ENCODE results near the gene MYOT. TPM values are rescaled to one million over a fixed set of nuclear protein-coding genes. Genes with fewer than 3 reads are reported as not detected.

The MYOT gene
- total and polyA plus RNA-seq, 2 donors (not counting 3 experiments of a cell fraction or from before 2014, with no cell fraction given): not detected

GRCh38 chr5:137870647-137871339 is 3.1 kb downstream of the MYOT start:
- ChIA-PET POLR2A (no interaction called here), CTCF (interaction anchor here (1.2 to 2.3 kb wide), 4 partner anchors 9 to 263 kb away, joined by 3 to 5 read pairs (median 4); no protein-coding TSS in a partner anchor)
- dilution Hi-C loops (cut with MboI; ENCODE audit: extremely low pct_ligation_motif_present, low sequenced_read_pairs): no loop called here
- FAIRE-seq (no peak), DNase-seq (ENCODE audit: low read depth, low spot score) (no peak)
- intact Hi-C loops (cut with micrococcal nuclease): no loop called here
- no peak overlapping the region for H2AFZ ChIP-seq (ENCODE audit: low read depth, low read length)
- no peaks in the 10 kb centered on the region for H3K4me1 ChIP-seq (ENCODE audit: control insufficient read depth, extremely low read depth, insufficient read depth, low read length)
- no peak overlapping the region for H3K4me3 ChIP-seq (replicated peaks in 1 of 3; ENCODE audit: insufficient read depth in 1 of 3, low read depth in 1 of 3, low read length in 3 of 3)
- H3K9me3 ChIP-seq (replicated peaks; ENCODE audit: control insufficient read depth, insufficient read depth, low read length): no peaks in the 10 kb centered on the region
- H3K27me3 ChIP-seq (ENCODE audit: control insufficient read depth in 2 of 2, insufficient read depth in 2 of 2, low read length in 2 of 2): peaks cover 3 to 7% of the 10 kb centered on the region in 2 experiments
- no peaks in the 10 kb centered on the region for H3K9me1 ChIP-seq (replicated peaks; ENCODE audit: control insufficient read depth, extremely low read depth, insufficient read depth, low read length)
- H3K79me2 ChIP-seq (ENCODE audit: control insufficient read depth, insufficient read depth, low read length): no peaks in the 10 kb centered on the region
- no peak overlapping the region for H3K4me2 ChIP-seq (ENCODE audit: insufficient read depth, low read length)
- no TSS peak for BruUV-seq (replicated peaks)
- H3K27ac ChIP-seq (ENCODE audit: insufficient read depth, low read depth, low read length): no peak overlapping the region
- no peaks in the 10 kb centered on the region for H3K36me3 ChIP-seq (ENCODE audit: control insufficient read depth in 2 of 2, extremely low read depth in 1 of 2, insufficient read depth in 2 of 2, low read length in 2 of 2)
- TF ChIP-seq FOS (IDR thresholded peaks at IDR 0.05; ENCODE audit: borderline replicate concordance, insufficient read depth, low read length) (no peak), JUN (IDR thresholded peaks at IDR 0.05; ENCODE audit: borderline replicate concordance, insufficient read depth, insufficient read length, low read depth) (no peak), MYC (IDR thresholded peaks at IDR 0.05; ENCODE audit: low read depth, low read length) (no peak), POLR2AphosphoS5 (IDR thresholded peaks at IDR 0.05; ENCODE audit: insufficient read depth, low read depth, low read length) (no peak), POLR2A (IDR thresholded peaks at IDR 0.05; ENCODE audit: low read depth, low read length) (no peak), GATA2 (IDR thresholded peaks at IDR 0.05; ENCODE audit: insufficient read depth, insufficient read length, low read depth, low read length) (no peak), EZH2 (IDR thresholded peaks at IDR 0.05; ENCODE audit: borderline replicate concordance, low read depth, low read length, severe bottlenecking) (no peak)
- TF ChIP-seq, protein P1, sequence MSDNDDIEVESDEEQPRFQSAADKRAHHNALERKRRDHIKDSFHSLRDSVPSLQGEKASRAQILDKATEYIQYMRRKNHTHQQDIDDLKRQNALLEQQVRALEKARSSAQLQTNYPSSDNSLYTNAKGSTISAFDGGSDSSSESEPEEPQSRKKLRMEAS (IDR thresholded peaks at IDR 0.05; ENCODE audit: insufficient read depth, insufficient read length): no peak
- TF ChIP-seq, protein P2, sequence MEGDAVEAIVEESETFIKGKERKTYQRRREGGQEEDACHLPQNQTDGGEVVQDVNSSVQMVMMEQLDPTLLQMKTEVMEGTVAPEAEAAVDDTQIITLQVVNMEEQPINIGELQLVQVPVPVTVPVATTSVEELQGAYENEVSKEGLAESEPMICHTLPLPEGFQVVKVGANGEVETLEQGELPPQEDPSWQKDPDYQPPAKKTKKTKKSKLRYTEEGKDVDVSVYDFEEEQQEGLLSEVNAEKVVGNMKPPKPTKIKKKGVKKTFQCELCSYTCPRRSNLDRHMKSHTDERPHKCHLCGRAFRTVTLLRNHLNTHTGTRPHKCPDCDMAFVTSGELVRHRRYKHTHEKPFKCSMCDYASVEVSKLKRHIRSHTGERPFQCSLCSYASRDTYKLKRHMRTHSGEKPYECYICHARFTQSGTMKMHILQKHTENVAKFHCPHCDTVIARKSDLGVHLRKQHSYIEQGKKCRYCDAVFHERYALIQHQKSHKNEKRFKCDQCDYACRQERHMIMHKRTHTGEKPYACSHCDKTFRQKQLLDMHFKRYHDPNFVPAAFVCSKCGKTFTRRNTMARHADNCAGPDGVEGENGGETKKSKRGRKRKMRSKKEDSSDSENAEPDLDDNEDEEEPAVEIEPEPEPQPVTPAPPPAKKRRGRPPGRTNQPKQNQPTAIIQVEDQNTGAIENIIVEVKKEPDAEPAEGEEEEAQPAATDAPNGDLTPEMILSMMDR (IDR thresholded peaks at IDR 0.05; ENCODE audit: extremely low read depth in 1 of 2, insufficient read depth in 1 of 2, low read depth in 1 of 2, low read length in 2 of 2): no peak
- no peaks in the 10 kb centered on the region for H4K20me1 ChIP-seq (replicated peaks; ENCODE audit: control insufficient read depth, extremely low read depth, insufficient read depth, low read length)
- H3K9ac ChIP-seq (replicated peaks; ENCODE audit: extremely low read depth, insufficient read depth, low read length): no peak overlapping the region

Measured in endothelial cell of umbilical vein (primary cell).